Activated CD4-positive, alpha-beta T cell treated with anti-CD3 and anti-CD28 coated beads, Interleukin-10, Interleukin-2, amounts not matched to agents 100 ng/mL and 50 ng/mL, durations not matched to agents 16 hours and 8 hours (primary cell): ENCODE results near the gene EGR2.

ENCODE experiments used
- DNase-seq: peaks from one replicate; pipeline ENCODE4 v3.0.0-alpha.2; 2020

The EGR2 gene

DNA sequence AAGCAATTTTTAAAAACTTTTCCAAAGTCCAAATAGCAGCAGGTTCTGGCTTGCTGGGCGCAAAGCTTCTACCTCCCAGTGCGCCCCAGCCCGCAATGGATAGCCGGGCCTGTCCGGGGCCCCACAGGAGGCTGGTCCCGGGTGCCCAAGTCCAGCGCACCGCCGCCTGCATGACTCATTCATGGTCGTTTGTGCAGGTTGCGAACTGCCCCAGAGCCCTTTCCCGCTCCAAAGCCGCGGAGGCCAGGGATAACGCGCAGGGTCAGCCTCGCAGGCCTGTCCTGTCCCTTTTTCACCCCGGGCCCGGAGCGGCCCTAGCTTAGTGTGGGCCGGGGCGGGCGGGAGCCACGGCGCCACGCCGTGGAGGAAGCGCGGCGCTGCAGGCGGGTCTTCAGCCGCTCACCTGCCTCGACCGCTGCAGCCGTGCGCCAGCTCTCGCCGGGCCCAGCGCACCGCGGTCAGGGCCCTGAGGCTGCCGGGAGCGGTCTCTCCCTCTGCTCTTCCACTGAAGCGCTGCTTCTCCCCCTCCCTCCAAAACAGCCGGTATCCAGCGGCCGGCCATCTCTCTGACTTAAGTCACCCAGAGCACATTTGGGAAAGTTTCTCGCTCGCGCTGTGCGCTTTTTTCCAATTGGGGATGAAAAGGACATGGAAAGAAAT, 1.7 kb upstream of the EGR2 start:
- DNase-seq, result peak; percentile 75

GRCh38 chr10:62817121-62817765, 1.1 kb upstream of the EGR2 start:
- DNase-seq, result no peak

DNA sequence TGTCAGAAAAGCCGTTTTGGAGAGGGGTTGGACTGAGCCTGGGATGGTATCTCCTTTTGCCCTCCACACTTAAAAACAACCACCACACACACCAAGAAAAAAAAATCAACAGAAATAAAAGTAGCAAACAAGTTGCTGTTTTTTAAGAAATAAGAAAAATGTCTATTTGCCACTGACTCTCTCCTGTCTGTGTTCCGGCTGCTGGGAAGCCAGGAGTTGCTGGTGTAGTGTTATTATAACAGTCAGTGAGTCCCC, 163 bp downstream of the EGR2 start:
- DNase-seq, result no peak

GRCh38 chr10:62815381-62816075, 638 bp downstream of the EGR2 start:
- peak; percentile 15 for DNase-seq

DNA sequence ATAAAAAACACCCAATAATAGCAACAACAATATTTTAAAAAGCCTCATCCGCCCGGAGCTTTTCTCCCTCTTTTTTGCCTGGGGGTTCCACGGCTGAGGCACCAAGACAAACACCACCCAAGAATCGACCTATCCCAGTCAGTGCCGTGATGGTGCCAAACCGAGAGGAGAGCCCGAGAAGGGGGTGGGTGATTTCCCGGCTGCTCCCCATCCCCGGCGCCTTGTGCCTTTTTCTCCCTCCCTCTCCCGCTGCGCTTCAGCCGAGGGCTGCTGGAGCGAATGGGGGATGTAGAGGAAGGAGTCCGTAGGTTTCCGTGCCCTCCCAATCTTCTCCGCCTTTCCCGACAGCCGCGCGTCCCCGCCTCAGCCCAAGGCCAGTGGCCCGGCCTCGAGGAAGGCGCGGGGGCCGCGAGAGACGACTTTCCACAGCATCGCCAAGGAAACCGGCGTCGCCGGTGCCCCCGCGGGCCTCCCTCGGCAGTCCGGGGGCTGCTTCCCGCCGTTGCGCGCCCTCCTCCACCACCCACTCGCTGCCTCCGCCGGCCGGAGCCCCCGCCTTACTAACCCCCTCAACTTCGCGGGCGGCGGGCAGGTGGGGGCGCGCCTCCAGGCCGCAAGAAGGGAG, 1.3 kb downstream of the EGR2 start:
- no peak for DNase-seq

DNA sequence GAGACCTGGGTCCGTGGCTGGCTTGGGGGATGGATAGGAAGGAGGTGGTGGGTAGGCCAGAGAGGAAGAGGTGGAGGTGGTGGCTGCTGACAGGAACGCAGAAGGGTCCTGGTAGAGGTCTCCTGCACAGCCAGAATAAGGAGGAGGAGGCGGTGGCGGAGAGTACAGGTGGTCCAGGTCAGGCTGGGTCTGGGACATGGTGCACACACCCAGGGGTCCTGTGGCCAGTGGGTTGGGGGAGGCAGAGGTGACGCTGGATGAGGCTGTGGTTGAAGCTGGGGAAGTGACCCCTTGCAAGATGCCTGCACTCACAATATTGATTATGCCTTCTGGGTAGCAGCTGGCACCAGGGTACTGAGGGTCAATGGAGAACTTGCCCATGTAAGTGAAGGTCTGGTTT, 2.2 kb downstream of the EGR2 start:
- DNase-seq, result no peak

DNA sequence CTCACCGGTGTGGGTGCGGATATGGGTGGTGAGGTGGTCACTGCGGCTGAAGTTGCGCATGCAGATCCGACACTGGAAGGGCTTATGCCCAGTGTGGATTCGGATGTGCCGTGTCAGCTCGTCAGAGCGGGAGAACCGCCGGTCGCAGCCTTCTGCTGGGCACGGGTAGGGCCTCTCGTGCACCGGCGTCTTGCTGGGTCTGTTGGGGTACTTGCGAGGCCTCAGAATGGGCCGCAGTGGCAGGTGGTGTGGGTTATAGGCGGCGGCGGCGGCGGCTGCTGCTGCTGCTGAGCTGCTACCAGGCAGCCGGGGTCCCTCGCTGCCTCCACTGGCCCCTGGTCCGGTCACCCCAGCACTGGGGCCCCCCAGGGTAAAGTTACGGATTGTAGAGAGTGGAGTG, 2.7 kb downstream of the EGR2 start:
- DNase-seq, result no peak

DNA sequence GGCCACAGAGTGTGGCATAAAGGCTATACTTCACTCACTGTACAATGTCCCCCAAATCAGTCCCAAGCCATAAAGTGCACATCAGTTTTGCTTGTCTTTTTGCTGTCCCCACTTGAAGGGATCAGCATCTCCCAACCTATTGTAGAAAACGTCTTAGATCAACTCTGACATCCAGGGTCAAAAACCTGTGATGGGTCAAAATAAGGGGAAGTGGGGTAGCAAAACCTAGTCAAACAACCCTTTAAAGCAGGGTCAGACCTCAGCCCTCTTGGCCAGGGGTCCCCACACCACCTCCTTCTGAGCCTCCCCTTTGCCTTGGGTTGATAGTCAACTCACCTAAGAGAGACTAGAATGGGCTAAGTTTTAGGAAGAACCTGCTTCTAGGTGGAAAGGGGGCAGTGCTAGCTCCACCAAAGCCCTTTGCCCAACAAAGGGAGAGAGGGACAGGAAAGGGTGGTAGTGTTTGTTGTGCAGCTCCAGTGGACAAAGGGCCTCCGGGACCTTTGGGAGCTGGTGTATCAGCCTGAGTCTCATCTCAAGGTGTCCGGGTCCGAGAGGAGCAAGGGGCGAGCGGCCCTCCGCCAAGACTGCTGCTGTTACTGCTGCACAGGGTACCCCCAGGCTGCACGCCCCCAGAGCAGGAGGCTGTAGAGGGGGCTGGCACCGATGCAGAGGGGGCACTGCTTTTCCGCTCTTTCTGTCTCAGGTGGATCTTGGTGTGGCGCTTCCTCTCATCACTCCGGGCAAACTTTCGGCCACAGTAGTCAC, 3.3 kb downstream of the EGR2 start:
- no peak for DNase-seq

DNA sequence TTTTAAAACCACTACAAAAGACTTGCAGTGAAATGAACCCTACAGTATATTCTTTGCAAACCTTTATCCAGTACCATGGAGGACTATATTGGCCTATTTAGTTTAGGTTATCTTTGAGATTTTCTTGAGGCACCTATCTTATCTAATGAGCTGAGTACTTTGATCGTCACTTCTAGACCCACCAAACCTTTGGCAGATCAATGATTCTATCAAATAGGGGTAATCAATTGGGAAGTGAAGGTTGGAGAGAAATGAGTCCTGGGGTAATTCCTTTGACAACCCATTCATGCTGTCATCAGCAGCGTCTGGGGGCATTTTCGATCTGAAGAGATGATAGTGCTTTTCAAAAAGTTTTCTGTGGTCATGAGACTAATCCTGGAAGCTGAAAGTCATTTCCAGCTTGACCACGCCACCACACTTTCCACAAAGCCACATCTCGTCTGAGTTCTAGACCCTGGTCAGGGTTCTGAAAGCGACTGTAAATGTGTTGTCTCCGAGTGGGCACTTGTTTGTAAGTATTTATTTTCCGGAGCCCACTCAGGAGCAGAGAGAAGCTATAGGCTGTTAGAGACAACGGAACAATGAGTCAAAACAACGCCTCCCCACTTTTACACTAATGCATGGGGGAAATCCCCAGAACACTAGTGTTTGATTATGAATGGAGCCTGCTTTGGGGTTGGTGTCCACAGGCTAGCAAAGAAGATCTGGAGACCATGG, 4.8 kb downstream of the EGR2 start:
- DNase-seq, result peak; percentile 89

- DNase-seq, result no peak
Observed at GRCh38 chr10:62810156-62810902, 5.8 kb downstream of the EGR2 start.

- DNase-seq, result peak; percentile 16
Observed at GRCh38 chr10:62806251-62806650, 9.9 kb downstream of the EGR2 start.

DNA sequence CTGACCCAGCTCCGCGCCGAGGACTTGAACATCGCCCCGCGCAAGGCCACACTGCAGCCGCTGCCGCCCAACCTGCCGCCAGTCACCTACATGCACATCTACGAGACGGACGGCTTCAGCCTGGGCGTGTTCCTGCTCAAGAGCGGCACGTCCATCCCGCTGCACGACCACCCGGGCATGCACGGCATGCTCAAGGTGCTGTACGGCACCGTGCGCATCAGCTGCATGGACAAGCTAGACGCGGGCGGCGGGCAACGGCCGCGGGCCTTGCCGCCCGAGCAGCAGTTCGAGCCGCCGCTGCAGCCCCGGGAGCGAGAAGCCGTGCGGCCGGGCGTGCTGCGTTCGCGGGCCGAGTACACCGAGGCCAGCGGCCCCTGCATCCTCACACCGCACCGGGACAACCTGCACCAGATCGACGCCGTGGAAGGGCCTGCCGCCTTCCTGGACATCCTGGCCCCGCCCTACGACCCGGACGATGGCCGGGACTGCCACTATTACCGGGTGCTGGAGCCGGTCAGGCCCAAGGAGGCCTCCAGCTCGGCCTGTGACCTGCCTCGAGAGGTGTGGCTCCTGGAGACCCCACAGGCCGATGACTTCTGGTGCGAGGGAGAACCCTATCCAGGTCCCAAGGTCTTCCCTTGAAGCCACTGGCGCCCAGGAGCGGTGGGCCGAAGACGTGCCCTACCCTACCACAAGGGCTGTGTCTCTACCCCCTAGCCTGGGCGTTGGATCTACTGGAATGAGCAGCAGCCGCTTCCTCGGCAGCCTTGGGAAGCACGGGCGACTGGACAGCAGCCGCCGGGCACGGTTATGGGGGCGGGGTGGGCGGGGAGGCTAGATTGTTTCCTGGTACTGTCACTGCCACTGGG, 10.7 kb downstream of the EGR2 start:
- no peak for DNase-seq

- peak; percentile 84 for DNase-seq
Observed at GRCh38 chr10:62804356-62805230, 11.6 kb downstream of the EGR2 start, which contains the start of gene ADO. ADO (plus strand) TSS chr10:62804720; CDS start chr10:62805060, 340 bp downstream.

DNA sequence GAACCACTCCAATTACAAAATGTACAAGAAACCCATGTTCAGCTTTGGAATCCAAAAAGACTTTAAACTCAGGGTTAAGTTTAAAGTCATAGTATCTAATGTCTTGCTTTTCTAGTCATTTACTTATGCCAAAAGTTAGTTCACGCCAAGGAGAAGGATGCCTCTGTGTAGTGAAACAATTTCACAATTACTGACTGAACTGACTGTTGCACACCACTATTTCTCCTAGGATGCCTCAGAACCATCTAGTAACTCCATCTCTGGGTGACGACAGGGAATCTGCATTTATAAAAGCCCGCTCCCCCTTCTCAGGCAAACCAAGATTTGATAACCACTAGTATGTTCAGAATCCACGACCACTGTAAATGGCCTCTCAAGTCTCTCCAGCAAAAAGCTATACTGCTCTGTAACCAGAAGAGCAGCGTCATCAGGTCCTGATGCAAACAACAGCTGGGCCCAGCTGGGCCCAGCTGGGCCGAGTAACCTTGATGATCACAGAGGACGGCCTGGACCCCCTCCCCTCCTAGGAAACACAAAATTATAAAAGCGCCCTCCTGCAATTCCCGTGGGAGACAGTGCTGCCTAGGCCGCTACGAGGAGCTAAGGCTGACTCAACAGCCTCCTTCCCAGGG, 12.3 kb downstream of the EGR2 start:
- DNase-seq, result no peak

DNA sequence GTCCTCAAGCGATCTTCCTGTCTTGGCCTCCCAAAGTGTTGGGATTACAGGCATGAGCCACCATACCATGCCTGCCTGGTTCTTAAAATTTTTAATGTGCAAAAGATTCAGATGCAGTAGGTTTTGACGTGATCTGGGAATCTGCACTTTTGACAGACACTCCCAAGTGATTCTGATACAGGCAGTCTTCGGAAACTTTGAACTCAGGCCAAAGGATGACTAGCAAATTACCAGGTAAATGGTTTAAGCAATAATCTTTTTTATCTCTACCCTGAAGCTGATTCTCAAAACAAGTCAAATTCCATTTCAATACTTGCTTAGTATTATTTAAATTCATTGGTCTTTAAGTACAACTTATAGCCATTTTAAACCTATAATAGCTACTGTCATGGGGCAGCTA, 14.3 kb downstream of the EGR2 start:
- no peak for DNase-seq

DNA sequence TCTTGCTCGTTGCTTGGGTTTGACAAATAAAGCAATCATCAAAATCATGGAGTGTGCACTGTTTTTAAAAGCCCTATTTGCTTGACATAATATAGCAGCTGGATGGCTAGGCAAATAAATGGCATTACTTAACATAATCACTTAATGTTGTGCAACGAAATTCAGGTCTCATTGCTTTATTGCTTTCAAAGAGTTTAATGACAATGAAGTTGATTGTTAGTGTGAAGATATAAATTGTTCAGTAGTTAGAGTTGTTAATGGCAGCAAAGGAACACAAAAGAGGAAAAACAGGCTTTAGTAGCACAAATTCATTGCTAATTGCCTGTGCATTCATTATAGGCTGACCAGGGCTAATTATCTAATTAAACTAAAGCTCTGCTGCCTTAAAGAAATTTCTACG, 19.3 kb downstream of the EGR2 start:
- no peak for DNase-seq

DNA sequence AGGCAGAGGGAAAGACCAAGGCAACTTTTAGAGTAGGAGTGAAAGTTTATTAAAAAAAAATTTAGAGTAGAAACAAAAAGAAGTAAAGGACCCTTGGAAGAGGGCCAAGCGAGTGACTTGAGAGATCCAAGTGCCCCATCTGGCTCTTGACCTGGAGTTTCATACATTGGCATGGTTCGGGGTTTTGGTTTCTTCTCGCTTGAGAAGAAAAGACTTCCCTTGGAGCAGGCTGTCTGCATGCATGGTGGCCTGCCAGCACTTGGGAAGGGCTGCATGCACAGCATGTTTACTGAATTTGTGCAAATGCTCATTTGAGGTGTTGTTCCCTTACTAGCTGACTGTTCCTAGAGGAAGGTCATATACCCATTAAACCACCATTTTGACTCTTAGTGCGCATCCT, 20.4 kb downstream of the EGR2 start:
- DNase-seq, result no peak

GRCh38 chr10:62795100-62795499, 21.1 kb downstream of the EGR2 start:
- DNase-seq, result no peak

GRCh38 chr10:62794306-62794705, 21.9 kb downstream of the EGR2 start:
- DNase-seq, result no peak
